Embryonic facial prominence (tissue), 1 donor: ENCODE measurements around the gene NUBP1.
"Not testable (repeated sequence)": the region's sequence is repeated elsewhere in the genome, so short reads cannot be mapped to it uniquely, and the experiment has no call there.

Experiments used
- DNase-seq: peaks from one replicate; pipeline ENCODE4 v3.0.0-alpha.2; 2016; ENCODE audit errors: extremely low spot score

Gene NUBP1

DNA sequence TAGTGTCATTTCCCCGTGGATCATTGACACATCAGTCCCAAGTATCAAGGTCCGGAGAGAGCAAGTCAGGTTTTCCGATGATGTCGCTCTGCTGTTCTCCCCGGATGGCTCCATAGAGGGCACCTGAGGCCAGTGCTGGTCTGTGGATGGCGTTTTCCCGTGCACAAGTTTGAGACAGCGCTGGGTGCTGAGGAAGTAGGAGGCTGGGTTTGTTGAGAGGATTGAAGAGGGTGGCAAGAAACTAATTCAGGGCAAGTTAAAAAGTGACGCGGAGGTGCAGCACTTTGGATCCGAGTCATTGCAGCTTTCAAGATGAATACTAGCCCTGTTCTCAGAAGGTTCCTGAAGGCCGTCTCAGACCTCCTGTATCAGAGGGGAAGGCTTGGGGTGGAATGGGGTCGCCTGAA lies 7.7 kb downstream of the NUBP1 start:
- DNase-seq = no peak

DNA sequence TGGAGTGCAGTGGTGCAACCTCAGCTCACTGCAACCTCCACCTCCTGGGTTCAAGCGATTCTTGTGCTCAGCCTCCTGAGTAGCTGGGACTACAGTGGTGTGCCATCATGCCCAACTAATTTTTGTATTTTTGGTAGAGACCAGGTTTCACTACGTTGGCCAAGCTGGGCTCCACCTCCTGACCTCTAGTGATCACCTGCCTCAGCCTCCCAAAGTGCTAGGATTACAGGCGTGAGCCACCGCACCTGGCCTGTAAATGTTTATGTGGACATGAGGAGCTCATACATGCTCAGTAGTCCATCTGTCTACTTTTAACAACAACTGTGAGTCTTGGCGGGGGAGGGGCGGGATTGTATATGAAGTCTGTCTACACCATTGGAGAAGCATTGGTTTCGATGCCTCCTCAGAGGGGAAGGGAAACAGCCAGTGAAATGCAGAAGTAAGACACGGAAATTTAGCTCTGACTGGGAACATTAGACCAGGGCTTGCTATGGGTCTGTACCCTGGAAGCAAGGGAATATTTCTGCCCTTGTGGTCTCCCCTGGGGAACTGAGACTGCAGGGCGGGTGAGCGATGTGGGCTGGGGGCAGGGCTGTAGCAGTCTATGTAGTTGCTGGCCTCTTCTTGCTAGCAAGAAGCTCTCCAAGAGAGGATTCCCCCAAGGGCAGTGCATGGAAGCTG lies 9.3 kb downstream of the NUBP1 start:
- DNase-seq = no peak

DNA sequence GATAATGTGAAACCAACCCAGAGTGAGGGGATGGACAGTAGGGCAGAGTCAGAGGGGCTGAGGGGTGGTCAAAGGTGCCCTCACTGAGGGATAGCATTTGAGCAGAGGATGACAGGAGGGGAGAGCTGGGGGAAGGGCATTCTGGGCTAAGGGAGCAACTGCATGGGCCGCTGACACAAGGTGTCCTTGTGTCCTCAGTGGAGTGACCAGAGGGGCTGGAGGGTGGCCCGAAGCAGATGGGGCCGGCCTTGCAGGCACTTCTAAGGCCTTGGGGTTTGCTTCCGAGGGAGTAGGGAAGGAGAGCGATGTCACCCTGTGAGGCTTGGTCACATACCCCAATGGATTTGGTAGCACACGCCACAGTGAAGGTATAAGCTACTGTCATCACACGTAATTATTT lies 10.0 kb downstream of the NUBP1 start:
- no peak for DNase-seq

GRCh38 chr16:10754941-10755340 lies 11.3 kb downstream of the NUBP1 start:
- DNase-seq = no peak

GRCh38 chr16:10756574-10756973 lies 12.9 kb downstream of the NUBP1 start:
- DNase-seq = no peak

DNA sequence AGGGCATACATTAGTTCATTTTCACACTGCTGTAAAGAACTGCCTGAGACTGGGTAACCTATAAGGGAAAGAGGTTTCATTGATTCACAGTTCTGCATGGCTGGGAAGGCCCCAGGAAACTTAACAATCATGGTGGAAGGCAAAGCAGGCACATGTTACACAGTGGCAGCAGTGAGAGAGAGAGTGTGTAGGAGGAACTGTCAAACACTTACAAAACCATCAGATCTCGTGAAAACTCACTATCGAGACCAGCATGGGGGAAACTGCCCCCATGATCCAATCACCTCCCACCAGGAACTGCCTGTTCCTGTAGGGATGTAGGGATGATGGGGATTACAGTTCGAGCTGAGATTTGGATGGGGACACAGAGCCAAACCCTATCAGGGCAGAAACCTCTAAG lies 17.2 kb downstream of the NUBP1 start:
- DNase-seq = no peak

DNA sequence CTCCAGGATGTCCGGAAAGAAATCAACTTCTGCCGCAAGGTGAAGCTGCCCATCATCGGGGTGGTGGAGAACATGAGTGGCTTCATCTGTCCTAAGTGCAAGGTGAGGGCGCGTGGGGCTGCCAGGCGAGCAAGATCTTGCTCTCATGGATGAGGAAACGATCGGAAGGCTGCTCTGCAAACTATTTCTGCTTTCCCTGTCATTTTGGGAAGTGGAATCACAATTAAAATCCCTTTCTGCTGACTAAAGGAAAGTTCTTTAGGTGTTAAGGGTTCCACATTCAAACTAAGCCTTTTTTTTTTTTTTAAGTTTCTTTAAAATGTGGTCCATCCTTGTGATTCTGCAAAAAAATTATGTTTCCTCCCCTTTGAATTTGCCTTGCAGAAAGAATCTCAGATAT lies 17.7 kb downstream of the NUBP1 start:
- no peak for DNase-seq

- DNase-seq = no peak
These were observed 18.8 kb downstream of the NUBP1 start for GRCh38 chr16:10762336-10763016.

DNA sequence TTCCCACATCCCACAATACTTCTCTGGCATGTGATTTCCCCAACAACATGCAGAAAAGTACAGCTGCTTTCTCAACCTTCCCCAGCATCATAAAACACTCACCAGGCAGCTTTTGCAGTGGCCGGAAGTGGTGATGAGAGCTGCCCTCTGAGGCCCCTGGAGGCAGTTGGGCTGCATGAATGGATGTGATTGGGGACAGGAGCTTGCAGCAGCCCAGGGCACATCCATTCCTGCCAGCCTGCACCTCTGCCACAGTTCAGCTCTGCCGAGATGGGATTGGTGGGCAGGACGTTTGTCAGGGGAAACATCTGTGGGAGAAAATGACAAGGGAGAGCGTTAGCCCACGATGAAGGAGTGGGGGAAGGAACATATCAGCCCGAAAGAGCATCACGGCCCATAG lies 19.8 kb downstream of the NUBP1 start:
- DNase-seq = no peak

DNA sequence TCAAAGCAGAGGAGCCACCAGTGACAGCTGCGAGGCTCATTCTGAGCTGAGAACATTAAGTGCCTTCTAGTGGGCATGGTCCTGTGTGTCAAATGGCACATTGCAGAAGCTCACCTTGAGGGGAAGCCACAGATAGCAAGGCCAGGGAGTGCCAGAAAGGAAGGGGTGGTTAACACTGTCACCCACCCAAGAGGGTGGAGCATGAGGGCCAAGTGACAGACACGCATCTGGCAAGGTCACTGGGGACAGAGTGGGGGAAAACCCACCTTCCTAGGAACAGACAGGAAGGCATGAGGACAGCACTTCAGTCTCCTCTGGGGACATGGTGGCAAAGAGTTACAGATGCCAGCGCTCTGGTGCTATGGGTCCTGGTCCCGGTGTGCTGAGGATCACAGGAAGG lies 22.1 kb downstream of the NUBP1 start:
- DNase-seq = no peak

- DNase-seq = no peak
These were observed 23.5 kb downstream of the NUBP1 start for GRCh38 chr16:10767127-10767526.

DNA sequence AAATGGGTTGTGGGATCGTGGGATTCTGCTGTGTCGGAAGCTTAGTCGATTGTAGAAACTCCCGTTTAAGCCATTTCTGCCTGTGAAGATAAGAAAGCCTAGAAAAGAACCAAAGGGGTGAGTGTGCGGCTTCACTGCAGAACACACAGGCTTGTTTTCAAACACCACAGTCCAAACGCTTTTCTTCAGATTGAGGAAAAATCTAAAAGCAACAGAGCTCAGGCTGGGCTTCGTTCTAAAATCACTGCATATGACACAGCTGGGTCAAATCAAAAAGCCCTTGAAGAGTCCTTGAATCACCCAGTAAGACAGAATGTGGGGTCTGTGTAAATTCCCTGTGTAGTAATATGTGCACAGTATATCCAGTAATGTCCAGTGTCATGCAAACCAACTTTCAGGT lies 25.7 kb downstream of the NUBP1 start:
- no peak for DNase-seq

- DNase-seq = no peak
These were observed 27.3 kb downstream of the NUBP1 start for GRCh38 chr16:10770907-10771306.

DNA sequence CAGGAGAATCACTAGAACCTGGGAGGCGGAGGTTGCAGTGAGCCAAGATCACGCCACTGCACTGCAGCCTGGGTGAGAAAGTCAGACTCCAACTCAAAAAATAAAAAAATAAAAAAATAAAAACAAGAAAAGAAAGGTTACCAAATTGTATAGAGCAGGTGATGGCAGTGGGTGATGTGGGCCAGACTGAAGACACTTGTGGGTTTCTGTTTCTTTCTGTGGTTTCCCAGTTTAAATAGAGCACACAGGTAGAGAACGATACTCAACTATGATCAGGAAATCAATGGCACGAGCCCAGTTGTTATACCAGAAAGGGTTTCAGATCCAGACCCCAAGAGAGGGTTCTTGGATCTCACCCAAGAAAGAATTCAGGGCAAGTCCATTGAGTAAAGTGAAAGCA lies 32.6 kb downstream of the NUBP1 start:
- DNase-seq = no peak

DNA sequence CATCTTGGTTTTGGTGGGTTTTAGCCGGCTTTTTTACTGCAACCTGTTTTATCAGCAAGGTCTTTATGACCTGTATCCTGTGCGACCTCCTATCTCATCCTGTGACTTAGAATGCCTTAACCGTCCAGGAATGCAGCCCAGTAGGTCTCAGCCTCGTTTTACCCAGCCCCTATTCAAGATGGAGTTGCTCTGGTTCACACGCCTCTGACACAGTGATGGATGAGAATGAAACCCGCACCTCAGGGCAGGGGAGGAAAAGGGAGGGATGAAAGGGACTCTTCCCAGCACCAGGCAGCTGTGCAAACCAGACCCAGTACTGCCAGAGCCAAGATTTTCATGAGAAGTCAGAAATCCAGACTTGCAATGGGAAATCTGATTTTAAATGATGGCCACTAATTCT lies 33.3 kb downstream of the NUBP1 start:
- DNase-seq = not testable (repeated sequence)

DNA sequence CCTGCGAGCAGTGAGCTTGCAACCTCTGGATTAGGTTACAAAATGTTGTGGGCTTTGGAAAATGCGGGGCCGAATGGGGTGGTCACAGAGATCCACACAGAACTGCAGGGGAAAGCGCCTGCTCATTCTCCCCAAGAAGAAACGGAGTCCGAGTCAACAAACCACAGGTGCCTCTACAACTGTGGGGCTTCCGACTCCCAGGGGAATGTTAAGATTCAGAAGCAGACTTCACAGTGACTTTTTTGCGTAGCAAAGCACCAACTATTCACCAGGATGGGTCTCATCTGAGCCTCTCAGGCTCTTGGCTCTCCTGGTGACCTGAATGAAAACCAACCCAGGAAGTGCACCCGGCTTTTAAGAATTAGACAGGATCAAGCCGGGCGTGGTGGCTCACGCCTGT lies 33.7 kb downstream of the NUBP1 start:
- DNase-seq = no peak

- not testable (repeated sequence) for DNase-seq
These were observed 36.3 kb downstream of the NUBP1 start for GRCh38 chr16:10779908-10780307.

DNA sequence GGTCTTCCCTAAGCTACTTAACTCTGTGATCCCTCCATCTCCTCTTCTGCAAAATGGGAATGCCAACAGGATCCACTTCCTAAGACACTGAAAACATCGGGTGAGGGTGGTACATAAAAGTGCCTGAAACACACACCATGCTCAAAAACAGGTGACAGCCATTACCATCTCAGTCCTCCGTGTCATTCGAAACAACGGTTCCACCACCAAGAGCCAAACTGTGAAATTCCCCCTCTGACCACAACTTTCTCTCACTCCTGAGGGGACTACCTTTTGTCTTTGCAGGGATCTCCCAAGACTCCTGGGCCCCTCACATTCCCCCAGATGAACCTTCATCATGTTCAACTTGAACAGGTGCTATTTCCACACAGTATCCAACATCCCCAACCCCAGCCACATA lies 37.0 kb downstream of the NUBP1 start:
- no peak for DNase-seq

DNA sequence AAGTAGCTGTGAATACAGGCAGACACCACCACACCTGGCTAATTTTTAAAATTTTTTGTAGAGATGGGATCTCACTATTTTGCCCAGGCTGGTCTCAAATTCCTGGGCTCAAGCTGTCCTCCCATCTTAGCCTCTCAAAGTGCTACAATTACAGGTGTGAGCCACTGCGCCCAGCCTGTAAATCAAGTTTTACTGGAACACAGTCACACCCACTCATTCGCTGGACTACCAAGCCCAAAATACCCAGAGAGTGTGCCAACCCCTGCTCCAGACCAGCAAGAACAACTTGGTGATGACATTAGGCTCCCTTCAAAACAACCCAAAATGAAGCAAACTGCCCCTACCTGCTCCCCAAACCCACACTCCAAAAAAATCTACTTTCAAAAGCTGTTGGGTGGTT lies 39.0 kb downstream of the NUBP1 start:
- no peak for DNase-seq

DNA sequence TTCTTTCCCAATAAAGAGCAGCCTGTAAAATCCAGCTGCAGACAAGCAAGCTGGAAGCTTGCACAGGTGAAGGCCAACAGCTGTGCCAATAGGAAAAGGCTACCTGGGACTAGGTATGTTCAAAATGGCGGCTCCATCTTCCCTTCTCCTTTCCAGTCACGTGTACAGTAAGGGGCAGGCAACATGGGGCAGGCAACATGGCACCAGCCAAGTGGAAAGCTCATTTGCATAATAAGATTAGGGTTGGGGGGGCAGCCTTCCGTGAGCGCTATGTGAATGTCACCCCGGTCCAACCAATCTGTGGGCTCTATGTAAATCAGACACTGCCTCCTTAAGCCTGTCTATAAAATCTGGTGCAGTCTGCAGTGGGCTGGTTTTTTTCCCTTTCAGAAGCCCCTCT lies 43.7 kb downstream of the NUBP1 start:
- no peak for DNase-seq

GRCh38 chr16:10788630-10789029 lies 45.0 kb downstream of the NUBP1 start:
- not testable (repeated sequence) for DNase-seq

- DNase-seq = no peak
These were observed 47.4 kb downstream of the NUBP1 start for GRCh38 chr16:10791048-10791447.

- no peak for DNase-seq
These were observed 56.1 kb downstream of the NUBP1 start for GRCh38 chr16:10799736-10800135.

- no peak for DNase-seq
These were observed 61.7 kb downstream of the NUBP1 start for GRCh38 chr16:10805334-10805733.
